HCT116 (cell line): ENCODE results near the gene PLEKHH2.

ENCODE experiments used
- JUND ChIP-seq: IDR thresholded peaks from 2 replicates; pipeline ENCODE4 v1.6.1; 2012
- POLR2A ChIP-seq: IDR thresholded peaks from 2 replicates; pipeline ENCODE4 v1.7.0; 2011; ENCODE audit warnings: borderline replicate concordance; ENCODE audit not compliant: insufficient read depth, insufficient read length; ENCODE audit errors: extremely low read depth
- ZNF274 ChIP-seq: fragments of 200-500 bp; sonication (Bioruptor generic); IDR thresholded peaks from 2 replicates; pipeline ENCODE4 v1.6.1; 2014; ENCODE audit warnings: mild to moderate bottlenecking, low read depth, low read length, inconsistent platforms
- TF ChIP-seq, protein P1 (sequence below), 3 experiments: fragments of 200-600 bp in 1 of 3; sonication (generic) in 1 of 3; IDR thresholded peaks in 2 of 3; conservative IDR thresholded peaks in 1 of 3; 2 replicates each; pipeline ENCODE4 v1.5.1; 2012 to 2017; ENCODE audit warnings: low read depth in 2 of 3, low read length in 2 of 3, antibody characterized with exemption in 1 of 3, borderline replicate concordance in 1 of 3, control low read depth in 1 of 3, mild to moderate bottlenecking in 1 of 3, mixed read lengths in 1 of 3, mixed run types in 1 of 3, moderate library complexity in 1 of 3; ENCODE audit not compliant: insufficient read depth in 1 of 3

- TF ChIP-seq POLR2A: no peak
- TF ChIP-seq JUND: no peak
- no peak for TF ChIP-seq ZNF274
- TF ChIP-seq, protein P1, sequence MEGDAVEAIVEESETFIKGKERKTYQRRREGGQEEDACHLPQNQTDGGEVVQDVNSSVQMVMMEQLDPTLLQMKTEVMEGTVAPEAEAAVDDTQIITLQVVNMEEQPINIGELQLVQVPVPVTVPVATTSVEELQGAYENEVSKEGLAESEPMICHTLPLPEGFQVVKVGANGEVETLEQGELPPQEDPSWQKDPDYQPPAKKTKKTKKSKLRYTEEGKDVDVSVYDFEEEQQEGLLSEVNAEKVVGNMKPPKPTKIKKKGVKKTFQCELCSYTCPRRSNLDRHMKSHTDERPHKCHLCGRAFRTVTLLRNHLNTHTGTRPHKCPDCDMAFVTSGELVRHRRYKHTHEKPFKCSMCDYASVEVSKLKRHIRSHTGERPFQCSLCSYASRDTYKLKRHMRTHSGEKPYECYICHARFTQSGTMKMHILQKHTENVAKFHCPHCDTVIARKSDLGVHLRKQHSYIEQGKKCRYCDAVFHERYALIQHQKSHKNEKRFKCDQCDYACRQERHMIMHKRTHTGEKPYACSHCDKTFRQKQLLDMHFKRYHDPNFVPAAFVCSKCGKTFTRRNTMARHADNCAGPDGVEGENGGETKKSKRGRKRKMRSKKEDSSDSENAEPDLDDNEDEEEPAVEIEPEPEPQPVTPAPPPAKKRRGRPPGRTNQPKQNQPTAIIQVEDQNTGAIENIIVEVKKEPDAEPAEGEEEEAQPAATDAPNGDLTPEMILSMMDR (IDR thresholded peaks at IDR 0.05 in 2 of 3, conservative IDR thresholded peaks at IDR 0.05 in 1 of 3; ENCODE audit: borderline replicate concordance in 1 of 3, insufficient read depth in 1 of 3, low read depth in 2 of 3, low read length in 2 of 3): no peak
Measured at GRCh38 chr2:43812006-43812405, 174.9 kb downstream of the PLEKHH2 start.
